PC-3 (cell line): ENCODE measurements around the gene DUSP8.

ENCODE experiments used
- EZH2 ChIP-seq: fragments of 300-600 bp; sonication (generic); IDR thresholded peaks from one replicate; pipeline ENCODE4 v1.6.1; 2017; ENCODE audit warnings: antibody characterized with exemption, mild to moderate bottlenecking, low read length; ENCODE audit not compliant: unreplicated experiment
- TF ChIP-seq, protein P1 (sequence below): fragments of 300-600 bp; sonication (generic); conservative IDR thresholded peaks from 2 replicates; pipeline ENCODE4 v1.5.1; 2017; ENCODE audit warnings: antibody characterized with exemption, low read depth, mild to moderate bottlenecking, low read length

GRCh38 chr11:1508491-1508891, 63.6 kb downstream of the DUSP8 start:
- TF ChIP-seq, protein P1, sequence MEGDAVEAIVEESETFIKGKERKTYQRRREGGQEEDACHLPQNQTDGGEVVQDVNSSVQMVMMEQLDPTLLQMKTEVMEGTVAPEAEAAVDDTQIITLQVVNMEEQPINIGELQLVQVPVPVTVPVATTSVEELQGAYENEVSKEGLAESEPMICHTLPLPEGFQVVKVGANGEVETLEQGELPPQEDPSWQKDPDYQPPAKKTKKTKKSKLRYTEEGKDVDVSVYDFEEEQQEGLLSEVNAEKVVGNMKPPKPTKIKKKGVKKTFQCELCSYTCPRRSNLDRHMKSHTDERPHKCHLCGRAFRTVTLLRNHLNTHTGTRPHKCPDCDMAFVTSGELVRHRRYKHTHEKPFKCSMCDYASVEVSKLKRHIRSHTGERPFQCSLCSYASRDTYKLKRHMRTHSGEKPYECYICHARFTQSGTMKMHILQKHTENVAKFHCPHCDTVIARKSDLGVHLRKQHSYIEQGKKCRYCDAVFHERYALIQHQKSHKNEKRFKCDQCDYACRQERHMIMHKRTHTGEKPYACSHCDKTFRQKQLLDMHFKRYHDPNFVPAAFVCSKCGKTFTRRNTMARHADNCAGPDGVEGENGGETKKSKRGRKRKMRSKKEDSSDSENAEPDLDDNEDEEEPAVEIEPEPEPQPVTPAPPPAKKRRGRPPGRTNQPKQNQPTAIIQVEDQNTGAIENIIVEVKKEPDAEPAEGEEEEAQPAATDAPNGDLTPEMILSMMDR: no peak
- no peak for TF ChIP-seq EZH2
